DMS79 (cell line): ENCODE measurements around the gene ACAP1.
A peak's percentile ranks its signal among the peaks of the same experiment; 100 is the strongest.

Source experiments
- DNase-seq: peaks from one replicate; lab custom pipeline; 2025; lab: John Stamatoyannopoulos, UW

Gene ACAP1

DNA sequence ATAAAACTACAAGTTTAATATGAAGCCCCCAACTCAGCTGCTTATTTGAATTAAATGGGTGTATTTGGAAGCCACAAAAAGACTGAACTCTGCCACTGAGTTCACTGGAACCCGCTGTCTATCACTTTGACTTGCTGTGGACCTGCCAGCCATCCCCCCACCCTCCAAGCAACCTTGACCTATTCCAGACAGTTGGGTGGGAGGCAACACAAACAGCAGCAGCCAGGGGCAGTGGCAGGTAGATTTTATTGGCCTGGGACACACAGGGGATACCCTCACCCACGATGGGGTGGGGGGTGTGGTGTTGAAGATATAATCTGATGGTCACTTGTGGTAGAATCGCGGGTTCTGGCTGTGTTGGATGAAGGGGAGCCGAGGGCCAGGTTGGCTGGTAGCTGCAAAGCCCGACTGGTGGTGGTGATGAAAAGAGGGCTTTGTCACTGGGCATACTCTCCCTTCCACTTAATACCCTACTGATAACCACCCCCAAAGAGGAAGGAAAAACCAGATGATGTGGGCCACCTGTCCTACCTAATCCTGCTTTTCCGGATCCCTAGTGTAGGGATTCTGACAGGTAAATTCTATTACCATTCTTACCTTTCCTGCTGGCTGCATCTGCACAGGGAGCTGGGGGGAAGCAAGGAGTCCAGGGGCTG lies 23.8 kb upstream of the ACAP1 start:
- DNase-seq: no peak

DNA sequence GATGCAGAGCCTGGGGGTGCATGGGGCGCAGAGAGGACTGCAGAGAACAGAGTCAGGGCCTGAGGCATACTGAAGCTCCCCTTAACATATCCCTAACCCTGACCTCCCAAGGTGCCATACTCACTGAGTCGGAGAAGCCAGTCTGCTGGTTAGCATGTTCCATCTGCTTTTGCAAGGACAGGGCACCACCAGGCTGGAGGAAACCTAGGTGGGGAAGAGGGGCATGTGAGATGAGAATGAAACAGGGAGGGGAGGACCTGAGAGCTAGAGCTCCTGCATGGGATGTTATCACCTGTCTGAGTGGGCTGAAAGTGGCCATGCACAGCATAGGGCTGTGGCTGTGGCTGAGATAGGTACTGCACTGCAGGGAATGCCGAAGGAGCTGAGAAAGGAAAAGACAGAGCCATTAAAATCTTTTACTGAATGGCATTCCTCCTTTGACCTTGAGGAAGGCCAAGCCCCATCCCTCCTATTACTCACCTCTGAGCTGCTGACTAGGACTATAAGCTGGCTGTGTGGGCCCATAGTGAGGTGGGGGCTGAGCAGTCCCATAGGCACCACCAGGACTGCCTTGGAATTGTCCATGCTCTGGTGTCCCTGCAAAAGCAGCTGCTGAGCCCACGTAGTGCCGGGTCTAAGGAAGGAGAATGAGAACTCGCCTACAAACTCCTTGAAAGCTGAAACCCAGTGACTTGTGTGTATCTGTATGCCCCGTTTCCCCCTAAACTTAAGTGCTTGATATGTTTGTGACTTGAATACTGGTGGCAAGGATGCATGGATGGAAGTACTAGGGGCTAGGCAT lies 23.0 kb upstream of the ACAP1 start:
- DNase-seq: no peak

DNA sequence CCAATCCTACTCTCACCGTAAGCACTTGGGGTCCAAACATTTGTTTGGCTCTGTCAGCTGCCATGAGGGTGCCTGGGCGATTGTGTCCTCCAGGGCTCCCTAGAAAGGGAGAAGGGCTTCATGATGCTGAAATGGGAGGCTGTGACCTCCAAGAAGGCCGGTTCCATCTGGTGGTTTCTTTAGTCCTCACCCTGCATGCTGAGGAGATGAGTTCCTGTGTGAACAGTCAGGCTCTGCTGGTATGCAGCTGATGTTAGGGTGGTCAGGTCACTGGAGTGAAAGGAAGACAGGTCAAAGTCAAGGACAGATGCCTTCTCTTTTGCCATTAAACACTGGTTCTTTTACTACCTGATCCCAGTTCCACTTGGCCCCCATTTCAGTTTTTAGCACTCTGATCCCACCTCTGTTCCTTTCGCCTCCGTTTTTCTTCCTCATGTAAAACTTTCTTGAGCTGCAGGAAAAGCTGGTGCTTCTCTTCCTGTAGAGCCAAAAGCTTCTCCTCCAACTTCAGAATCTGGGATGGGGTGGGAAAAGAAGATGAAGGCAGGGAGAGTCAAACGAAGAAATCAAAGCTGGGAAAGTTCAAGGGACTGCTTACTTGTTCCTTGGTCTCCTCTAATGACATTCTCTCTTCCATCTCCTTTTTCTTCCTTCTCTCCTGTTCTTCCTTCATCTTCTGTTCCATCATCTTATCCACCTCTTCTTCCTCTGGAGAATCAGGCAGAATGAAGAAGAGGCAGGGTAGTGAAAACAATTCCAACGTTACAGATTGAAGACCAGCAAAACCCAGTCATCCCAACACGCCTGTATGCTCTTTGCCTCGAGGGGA lies 22.2 kb upstream of the ACAP1 start:
- DNase-seq: no peak

DNA sequence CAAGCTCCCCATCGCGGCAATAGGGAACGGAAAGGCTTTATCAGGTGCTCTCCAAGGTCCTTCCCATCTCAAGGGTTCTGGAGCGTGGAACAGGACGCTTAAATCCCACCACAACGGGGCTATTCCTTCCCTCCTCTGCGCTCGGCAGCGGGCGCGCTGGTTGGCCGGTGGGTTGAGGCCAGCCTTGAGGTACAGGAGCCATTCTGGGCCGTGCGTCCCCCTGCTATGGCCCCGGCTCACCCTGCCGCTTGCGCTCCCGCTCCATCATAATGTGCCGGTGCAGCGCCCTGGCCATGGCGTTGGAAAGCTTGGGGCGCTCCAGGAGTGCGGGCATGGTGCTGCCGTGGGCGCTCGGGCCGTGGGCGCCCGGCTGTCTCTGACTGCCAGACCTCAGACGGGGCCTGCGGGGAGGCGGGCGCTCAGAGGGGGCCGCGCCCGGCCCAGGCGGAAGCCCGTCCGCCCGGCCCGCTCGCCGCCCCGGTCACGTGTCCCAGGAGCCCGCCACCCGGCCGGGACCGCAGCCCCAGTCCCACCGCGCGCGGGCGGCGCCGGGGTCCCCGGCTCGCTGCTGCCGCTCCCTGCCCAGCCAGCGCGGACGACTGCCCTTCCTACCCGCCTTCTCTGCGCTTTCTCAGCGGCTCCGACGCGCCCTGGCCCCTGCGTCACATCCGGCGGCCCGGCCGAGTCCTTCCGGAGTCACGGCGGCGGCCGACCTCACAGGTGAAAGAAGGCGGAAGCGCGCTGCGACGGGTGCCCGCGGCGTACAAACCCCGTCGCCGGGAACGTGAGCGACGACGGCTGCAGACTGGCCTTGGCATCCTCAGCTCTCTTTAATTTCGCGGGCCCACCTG lies 21.4 kb upstream of the ACAP1 start, which contains the start of gene GPS2:
TSS of gene GPS2 (minus strand) at position 642 of the 851 bp plus-strand sequence. CDS start at position 334, 308 bp downstream.
- peak; percentile 77 for DNase-seq

DNA sequence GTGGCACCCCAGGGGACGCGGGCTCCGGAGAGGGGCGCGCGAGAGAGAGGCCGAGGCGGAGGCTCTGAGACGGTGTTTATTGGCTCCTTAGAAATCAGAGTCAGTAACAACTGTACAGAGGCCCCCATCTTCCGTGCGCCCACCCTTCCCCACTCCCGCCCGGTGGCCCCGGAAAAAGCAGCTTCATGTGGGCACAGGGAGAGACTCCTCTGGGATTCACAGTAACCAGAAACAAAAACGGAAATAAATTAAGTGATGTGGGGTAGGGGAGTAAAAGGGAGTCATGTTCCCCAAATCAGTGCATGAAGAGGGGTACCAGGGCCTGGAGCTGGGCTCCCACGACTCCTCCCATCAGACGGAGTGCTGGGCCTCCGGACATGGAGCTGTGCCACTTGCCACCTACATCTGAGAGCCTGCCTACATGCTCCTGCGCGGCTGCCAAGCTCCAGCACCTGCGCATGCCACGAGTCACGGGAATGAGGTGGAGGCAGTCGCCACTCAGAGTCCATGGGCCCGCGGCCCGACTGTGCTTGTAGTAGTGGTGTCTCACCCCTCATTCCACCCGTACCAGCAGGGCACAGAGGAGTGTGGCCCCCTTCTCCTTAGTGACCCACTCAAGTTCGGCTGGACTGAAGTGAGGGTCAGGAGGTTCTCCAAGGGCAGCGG lies 20.6 kb upstream of the ACAP1 start:
- DNase-seq: peak; percentile 1

DNA sequence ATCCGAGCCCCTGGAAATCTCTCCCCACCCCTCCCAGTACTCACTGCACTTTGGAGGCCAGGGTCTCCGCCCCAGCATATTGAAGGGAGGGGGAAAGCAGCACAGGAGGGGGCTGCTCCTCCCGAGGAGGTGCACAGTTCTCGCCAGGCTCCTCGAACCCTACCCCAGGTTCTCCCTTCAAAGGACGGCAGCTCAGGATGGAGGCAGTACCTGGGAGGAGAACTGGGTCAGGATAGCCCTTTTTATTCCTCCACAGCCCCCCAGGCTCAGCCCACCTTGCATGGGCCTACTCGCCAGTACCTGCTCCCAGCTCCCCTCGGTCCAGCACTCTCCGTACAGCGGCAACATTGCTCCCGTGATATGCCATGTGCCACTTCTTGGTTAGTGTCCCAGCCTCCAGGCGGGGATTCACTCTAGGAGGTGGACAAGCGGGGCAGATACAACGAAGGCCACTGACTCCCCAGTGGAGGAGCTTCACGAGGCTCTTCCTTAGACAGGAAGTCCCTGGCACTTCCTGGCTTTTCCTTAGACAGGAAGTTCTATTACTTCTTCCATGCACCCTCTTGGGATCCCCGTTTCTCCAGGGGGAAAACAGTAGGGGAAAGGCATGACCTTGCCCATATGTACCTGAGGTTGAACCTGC lies 19.0 kb upstream of the ACAP1 start:
- no peak for DNase-seq

DNA sequence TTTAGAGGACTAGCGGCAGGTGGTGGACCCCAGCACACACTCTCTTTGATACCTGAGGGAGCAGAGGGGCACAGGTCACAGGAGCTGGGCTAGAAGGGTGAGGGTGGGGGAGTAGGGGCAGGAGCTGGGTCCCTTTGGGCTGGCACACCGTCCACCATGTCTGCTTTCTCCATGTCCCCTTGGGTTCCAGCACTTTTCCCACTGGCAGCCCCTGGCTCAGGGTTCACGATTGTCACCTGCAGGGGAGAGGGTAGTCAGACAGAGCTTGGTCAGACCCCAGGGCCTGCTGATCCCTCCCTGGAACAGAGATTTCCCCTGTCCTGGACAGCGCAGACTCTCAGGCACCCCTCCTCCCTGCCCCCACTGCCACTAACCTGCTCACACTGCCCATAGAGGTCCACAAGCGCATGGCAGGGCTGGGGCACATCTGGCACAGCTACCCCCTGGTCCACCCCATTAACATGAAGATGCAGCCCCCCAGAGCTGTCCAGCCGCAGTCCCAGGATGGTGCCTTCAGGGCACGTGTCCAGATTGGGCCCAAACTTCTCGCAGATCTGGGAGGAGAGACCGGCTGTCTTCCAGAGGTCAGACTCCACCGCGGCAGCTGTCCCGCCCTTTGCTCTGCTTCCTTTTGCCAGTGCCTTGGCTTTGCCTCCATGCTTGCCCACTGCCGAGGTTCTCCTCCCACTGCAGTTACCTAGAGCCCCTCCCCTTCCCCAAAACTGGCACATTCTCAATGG lies 18.0 kb upstream of the ACAP1 start:
- DNase-seq: no peak

DNA sequence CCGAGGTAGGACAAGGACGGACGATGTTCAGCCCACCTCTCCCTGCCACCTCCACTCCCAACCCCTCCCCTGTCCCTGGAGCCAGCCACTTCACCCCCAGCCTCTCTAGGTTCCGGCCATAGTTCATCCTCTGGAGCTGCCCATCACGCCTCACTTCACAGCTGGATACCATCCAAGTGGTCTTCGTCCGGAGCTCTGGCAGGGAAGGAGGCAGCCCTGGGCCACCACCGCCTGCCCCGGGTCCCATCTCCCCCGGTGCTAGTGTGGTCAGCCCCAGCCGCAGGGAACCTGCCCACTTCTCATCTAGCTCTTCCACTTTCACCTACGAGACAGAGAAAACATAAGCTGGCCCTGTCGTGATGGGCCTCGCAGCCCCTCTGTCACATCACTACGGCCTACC lies 14.9 kb upstream of the ACAP1 start:
- DNase-seq: no peak

DNA sequence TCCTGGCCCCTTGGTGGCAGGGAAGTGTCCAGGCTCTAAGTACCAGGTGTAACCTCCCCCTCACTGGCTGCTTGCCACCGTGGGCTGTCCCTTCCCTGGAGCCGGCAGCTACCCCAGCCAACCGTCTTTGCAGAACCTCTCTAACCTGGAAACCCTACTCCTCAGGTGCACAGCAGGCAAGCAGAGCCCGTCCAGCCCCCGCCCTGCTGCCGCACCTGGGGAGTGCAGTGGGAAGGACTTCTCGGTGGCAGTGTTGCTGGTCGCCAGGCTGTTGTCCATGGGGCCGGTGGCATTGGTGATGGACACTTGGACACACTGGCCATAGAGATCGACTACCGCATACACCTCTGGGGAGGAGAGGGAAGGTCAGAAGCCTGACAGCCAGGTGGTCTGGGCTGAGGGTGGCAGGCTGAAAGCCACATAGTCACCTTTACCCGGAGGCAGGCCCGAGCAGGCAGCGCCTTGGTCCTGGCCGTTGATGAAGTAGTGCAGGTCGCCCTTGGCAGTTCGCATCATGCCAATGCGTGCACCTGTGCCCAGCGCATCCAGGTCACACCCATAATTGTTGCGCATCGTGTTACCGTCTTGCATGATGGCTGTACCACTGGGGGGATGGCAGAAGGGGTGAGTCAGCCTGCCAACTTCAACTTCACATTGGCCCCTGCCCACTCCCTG lies 13.7 kb upstream of the ACAP1 start:
- DNase-seq: no peak

DNA sequence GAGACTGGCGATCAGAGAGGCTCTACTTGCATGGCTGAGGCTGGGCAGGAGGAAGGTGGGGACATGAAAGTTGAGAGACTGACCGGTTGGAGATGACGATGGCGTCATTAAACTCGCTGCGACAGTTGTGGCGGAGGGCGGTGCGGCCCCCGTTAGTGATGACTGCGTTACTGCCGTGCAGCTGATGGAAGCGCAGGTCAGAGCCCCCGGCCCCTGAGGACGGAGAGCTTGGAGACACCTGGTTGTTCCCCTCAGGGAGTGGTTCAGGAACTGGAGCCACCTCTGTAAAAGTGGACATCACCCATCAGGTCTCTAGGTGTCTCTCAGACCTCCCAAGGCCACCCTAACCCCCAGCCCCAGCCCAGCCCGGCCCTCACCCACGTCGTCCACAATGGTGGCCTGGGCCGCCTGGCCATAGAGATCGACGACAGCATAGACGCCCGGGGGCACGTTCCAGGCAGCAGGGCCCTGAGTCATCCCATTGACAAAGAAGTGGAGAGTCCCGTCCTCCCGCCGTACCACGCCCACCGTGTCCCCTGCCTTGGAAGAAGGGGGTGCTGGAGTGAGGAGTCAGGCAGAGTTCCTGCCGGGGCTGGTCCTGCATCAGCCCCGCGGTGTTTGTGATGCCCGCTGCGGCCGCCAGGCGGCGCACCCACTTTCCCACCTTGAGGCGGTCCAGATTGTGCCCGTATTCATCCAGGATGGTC lies 12.4 kb upstream of the ACAP1 start:
- no peak for DNase-seq

DNA sequence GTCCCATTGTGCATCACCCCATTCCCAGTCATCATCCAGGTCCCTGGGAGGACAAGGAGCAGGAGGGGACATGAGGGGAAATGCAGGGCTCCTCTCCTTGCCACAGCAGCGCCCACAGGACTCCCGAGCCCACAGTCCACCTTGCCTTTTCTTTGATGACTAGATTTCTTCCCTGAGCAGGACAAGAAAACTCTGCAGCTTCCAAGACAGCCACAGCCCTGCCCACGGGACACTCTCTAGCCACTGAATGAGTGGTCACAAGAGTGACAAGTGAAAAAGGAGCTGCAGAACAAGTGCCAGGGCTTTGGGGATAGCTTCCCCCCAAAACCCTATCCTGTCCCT lies 11.9 kb upstream of the ACAP1 start:
- DNase-seq: no peak

DNA sequence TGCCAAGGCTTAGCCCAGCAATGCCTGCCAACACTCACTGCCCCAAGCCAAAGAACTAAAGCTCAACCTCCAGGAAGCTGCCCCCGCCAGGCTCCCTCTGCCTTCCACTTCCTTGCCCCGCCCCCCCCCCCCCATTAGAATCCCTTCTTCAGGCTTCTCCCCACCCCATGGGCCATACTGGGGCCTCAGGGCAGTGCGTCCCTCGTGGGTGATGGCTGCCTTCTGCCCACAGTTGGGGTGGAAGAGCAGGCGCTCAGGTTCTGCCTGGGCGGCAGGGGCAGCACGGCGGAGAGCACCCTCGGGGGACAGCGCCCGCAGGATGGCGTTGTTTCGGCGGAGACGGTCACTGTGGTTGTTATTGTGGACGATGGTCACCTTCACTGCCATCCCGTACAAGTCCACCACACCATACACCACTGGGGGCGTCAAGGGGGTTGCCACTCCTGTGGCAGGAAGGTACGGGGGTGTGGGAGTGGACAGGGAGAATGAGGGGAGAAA lies 11.2 kb upstream of the ACAP1 start:
- no peak for DNase-seq

DNA sequence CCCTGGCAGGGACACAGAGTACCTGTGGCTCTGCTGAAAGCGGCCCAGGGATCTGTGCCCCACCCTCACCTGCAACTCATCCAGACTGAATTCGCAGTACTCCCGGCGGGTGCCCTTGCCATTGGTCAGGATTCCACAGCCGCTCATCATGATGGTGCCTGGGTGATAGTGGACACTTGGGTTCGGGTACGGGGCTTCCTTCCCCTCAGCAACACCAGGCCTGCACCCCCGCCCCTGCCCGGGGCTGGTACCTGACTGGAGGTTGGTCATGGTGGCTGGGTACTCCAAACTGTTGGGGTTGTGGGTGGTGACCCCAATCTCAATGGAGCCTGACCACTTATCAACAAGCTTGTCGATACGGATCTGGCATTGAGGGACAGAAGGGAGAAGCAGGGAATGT lies 10.1 kb upstream of the ACAP1 start:
- DNase-seq: no peak

DNA sequence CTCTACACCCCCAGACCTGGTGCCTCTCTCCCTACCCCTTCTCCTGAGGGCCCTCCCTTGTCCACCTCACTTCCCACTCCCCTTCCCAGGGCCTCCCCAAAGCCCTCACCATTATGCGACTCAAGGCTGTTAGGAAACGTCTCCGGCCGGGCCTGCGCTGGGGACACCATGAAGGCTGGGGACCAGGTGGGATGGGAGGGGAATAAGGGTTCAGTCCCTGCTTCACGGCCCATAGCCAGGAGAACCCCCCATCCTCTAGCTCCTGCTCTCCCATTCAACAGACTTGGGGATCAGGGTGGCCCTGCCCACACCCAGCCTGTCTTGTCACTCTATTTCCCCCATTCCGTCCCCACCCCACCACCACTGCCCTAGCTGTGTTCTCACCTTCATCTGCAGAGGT lies 9.3 kb upstream of the ACAP1 start:
- DNase-seq: no peak

DNA sequence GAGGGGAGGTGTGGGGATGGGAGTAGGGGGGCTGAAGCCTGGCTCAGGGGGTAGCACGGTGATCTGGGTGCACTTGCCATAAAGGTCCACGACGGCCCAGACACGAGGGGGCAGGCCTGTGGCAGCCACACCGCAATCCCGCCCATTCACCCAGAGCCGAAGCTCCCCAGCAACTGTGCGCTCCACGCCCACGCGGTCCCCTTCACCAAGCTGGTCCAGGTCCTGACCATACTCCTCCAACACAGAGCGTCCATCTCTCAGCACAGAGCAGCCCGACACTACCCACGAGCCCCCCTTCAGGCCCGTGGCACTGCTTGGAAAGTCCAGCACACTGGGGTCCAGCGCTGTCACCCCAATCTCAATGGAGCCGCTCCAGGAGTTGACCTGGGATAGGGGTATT lies 8.8 kb upstream of the ACAP1 start:
- no peak for DNase-seq

DNA sequence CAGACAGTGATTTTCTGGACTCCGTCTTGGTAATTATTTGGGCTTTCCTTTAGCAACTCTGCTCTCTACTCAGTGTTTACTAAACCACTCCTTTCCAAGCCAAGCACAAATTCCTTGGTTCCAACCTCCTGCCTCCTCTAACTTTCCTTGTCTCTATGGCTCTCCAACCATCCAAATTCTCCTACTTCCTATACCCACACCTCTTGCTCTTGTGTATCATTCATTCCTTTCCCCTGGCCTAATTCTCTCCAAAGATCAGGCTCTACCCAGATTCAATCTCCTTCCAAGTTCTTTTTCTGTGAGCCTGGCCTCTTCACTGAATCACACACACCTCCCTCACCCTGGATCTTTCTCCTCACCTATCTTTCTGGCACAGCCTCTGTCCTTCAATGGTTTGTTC lies 8.3 kb upstream of the ACAP1 start:
- no peak for DNase-seq

DNA sequence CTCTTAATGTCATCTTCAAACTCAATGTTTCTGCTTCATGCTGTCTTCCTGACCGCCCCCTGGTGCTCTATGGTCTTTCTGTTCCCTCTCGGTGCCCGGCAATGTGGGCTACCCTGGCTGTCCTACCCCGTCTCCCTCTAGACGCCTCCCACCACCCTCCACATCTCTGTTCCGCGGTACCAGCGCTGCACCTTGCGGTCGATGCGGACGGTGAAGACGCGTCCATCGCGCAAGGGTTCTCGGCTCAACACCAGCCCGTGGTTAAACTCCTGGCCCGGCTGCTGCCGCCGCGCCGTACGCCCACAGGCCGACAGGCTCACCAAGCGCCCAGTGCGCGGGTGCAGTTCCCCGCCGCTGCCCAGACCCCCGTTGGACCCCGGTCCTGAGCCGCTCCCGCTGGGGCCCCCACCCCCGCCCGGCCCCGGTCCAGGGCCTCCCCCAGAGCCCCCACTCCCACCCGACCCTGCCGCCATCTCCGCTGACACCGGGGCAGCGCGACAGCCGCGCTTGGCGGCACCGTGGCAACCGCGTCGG lies 7.4 kb upstream of the ACAP1 start, which contains the start of gene NEURL4:
TSS of gene NEURL4 (minus strand) at position 496 of the 534 bp plus-strand sequence. CDS start at position 473, 23 bp downstream.
- DNase-seq: peak; percentile 7

DNA sequence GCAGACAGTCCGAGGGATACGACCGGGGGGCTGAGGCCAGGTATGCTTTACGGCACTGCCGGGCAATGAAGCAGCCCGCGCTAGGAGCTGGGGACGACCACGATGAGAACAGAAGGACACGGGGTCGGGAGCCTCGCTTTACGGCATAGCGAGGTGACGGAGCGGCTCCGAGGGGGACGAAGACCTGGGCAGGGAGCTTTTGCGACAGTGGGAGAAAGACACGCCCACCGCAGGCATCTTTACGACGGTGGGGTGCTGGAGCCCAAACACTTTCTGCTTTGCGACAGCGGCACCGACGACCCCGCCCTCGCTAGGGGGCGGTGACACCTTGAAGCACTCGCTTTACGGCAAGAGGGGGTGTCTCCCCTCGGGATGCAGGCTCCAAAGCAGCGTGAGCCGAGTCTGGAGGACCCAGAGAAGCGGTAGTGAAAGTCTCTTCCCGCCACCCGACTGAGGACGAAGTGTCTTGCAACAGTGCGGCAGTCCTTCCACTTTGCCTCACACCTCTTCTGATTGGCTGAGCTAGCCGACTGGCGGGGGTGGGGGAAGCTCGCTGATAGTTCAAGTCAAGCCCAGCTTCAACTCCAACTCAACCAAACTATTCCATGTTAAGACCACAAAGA lies 6.8 kb upstream of the ACAP1 start:
- DNase-seq: peak; percentile 98
